Left lung (tissue), 10 donors: ENCODE data around the gene SPEG. TPM values are rescaled to one million over a fixed set of nuclear protein-coding genes. Genes with fewer than 3 reads are reported as not detected.

Source experiments
- ATAC-seq: fragments of 200-7000 bp; cut with Tn5 transposase; one replicate; pipeline ENCODE4 v1.9.1; 2020; ENCODE audit warnings: moderate library complexity
- DNase-seq, 4 donors: peaks; one replicate each; pipeline ENCODE4 v3.0.0-alpha.2; 2013 to 2020
- H3K27ac ChIP-seq, 2 donors: fragments of 200-600 bp; sonication (generic) in 1 of 2; one replicate each; pipeline versions ENCODE4 v1.5.0 to v1.8.0; 2020 to 2021
- H3K27me3 ChIP-seq, 2 donors: fragments of 200-600 bp; sonication (generic) in 1 of 2; one replicate each; pipeline versions ENCODE4 v1.5.0 to v1.8.0; 2020 to 2021
- H3K36me3 ChIP-seq, 2 donors: fragments of 200-600 bp; sonication (generic) in 1 of 2; one replicate each; pipeline versions ENCODE4 v1.5.0 to v1.8.0; 2020 to 2021
- H3K4me1 ChIP-seq, 2 donors: fragments of 200-600 bp; one replicate each; pipeline ENCODE4 v1.8.0; 2021
- H3K4me3 ChIP-seq, 2 donors: fragments of 200-600 bp; sonication (generic) in 1 of 2; one replicate each; pipeline versions ENCODE4 v1.5.0 to v1.8.0; 2020 to 2021; ENCODE audit warnings: mild to moderate bottlenecking in 1 of 2
- H3K9me3 ChIP-seq, 2 donors: fragments of 200-600 bp; sonication (generic) in 1 of 2; one replicate each; pipeline versions ENCODE4 v1.5.0 to v1.8.0; 2020 to 2021
- intact Hi-C, 2 donors: fragments of 100-400 bp; cut with DNase I; formaldehyde crosslinking; loops; one replicate each; pipeline versions ENCODE4 v1.11.2 to v1.14.2; 2022
- polyA plus RNA-seq, 6 donors: library from polyadenylated mRNA; unstranded; fragments of 120-200 nt; gene quantifications; one replicate each; pipeline ENCODE4 v1.2.1, GENCODE V29; 2013; ENCODE audit not compliant: insufficient read length in 6 of 6
- total RNA-seq, 2 donors: library from RNA; stranded (reverse); fragmentation: NEBNext Ultra II Directional; extraction: Animal tissue kit (Norgen Biotek cat#: 25700); gene quantifications; one replicate each; pipeline ENCODE4 v1.2.1, GENCODE V29; 2021
- TF ChIP-seq, protein P1 (sequence below), 2 donors: fragments of 200-600 bp; sonication (generic) in 1 of 2; IDR thresholded peaks; one replicate each; pipeline versions ENCODE4 v1.5.0 to v1.8.0; 2021; ENCODE audit warnings: antibody characterized with exemption in 2 of 2
- donor health status: DM: no; HTN: yes; CAD: no.
- donor health status: DM: no; HTN: no; CAD: no.

Gene SPEG
- total and polyA plus RNA-seq, 8 donors, result 7.3 to 34.2 (median 25.1) TPM

GRCh38 chr2:219489315-219489714 lies 54.7 kb downstream of the SPEG start:
- peak in 1 of 4 donors; percentile 45 for DNase-seq
- ATAC-seq, result no peak
- Histone ChIP-seq H3K4me3 (no peak overlapping the region), H3K9me3 (no peaks in the 10 kb centered on the region), H3K27ac (no peak overlapping the region), H3K36me3 (no peaks in the 10 kb centered on the region), H3K4me1 (peaks cover 0 to 8% of the 10 kb centered on the region in 2 donors), H3K27me3 (peaks cover 17 to 98% of the 10 kb centered on the region in 2 donors)
- intact Hi-C loops, result no loop called here
- TF ChIP-seq, protein P1, sequence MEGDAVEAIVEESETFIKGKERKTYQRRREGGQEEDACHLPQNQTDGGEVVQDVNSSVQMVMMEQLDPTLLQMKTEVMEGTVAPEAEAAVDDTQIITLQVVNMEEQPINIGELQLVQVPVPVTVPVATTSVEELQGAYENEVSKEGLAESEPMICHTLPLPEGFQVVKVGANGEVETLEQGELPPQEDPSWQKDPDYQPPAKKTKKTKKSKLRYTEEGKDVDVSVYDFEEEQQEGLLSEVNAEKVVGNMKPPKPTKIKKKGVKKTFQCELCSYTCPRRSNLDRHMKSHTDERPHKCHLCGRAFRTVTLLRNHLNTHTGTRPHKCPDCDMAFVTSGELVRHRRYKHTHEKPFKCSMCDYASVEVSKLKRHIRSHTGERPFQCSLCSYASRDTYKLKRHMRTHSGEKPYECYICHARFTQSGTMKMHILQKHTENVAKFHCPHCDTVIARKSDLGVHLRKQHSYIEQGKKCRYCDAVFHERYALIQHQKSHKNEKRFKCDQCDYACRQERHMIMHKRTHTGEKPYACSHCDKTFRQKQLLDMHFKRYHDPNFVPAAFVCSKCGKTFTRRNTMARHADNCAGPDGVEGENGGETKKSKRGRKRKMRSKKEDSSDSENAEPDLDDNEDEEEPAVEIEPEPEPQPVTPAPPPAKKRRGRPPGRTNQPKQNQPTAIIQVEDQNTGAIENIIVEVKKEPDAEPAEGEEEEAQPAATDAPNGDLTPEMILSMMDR (IDR thresholded peaks at IDR 0.05), result no peak

DNA sequence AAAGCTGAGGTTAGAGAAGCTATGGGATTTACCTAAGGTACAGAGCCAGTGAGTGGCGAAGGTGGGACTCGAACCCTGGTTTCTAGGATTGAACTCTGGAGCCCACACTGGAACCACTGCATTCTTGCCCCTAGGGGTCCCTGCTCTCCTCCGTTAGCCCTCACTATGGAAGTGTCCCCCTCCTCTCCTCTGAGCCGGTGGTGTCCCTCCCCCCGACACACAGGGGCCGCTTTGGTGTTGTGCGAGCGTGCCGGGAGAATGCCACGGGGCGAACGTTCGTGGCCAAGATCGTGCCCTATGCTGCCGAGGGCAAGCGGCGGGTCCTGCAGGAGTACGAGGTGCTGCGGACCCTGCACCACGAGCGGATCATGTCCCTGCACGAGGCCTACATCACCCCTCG lies 55.5 kb downstream of the SPEG start:
- Histone ChIP-seq H3K27me3 (peaks cover 9 to 98% of the 10 kb centered on the region in 2 donors), H3K36me3 (no peaks in the 10 kb centered on the region), H3K27ac (no peak overlapping the region), H3K4me1 (no peaks in the 10 kb centered on the region), H3K4me3 (no peak overlapping the region), H3K9me3 (no peaks in the 10 kb centered on the region)
- DNase-seq (peak in 1 of 4 donors; percentile 62), ATAC-seq (no peak)
- intact Hi-C loops, result no loop called here
- TF ChIP-seq, protein P1 (IDR thresholded peaks at IDR 0.05), result no peak

DNA sequence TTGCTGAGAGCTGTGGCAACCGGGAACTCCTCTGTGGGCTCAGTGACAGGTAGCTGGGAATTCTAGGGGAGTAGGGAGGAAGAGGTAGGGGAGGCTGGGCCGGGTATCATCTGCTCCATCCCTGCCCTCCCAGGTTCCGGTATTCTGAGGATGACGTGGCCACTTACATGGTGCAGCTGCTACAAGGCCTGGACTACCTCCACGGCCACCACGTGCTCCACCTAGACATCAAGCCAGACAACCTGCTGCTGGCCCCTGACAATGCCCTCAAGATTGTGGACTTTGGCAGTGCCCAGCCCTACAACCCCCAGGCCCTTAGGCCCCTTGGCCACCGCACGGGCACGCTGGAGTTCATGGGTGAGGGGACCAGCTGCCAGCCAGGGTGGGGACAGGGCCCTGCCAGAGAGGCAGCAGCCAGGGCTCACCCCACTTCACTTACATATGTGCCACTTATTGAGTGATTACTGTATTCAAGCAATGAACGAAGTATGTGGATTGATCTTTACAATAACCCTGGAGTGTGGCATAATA lies 56.0 kb downstream of the SPEG start:
- H3K4me1 ChIP-seq, result no peaks in the 10 kb centered on the region
- peaks cover 11 to 98% of the 10 kb centered on the region in 2 donors for H3K27me3 ChIP-seq
- no peak overlapping the region for H3K27ac ChIP-seq
- H3K4me3 ChIP-seq, result no peak overlapping the region
- no peaks in the 10 kb centered on the region for H3K9me3 ChIP-seq
- TF ChIP-seq, protein P1 (IDR thresholded peaks at IDR 0.05), result no peak
- H3K36me3 ChIP-seq, result no peaks in the 10 kb centered on the region
- intact Hi-C loops, result no loop called here
- DNase-seq (peak in 1 of 4 donors; percentile 65), ATAC-seq (no peak)

GRCh38 chr2:219491278-219491963 lies 56.8 kb downstream of the SPEG start:
- intact Hi-C loops, result no loop called here
- no peak for DNase-seq
- Histone ChIP-seq H3K4me3 (no peak overlapping the region), H3K4me1 (no peaks in the 10 kb centered on the region), H3K9me3 (no peaks in the 10 kb centered on the region), H3K27me3 (peaks cover 13 to 98% of the 10 kb centered on the region in 2 donors), H3K27ac (no peak overlapping the region), H3K36me3 (no peaks in the 10 kb centered on the region)
- TF ChIP-seq, protein P1 (IDR thresholded peaks at IDR 0.05), result no peak
- no peak for ATAC-seq

DNA sequence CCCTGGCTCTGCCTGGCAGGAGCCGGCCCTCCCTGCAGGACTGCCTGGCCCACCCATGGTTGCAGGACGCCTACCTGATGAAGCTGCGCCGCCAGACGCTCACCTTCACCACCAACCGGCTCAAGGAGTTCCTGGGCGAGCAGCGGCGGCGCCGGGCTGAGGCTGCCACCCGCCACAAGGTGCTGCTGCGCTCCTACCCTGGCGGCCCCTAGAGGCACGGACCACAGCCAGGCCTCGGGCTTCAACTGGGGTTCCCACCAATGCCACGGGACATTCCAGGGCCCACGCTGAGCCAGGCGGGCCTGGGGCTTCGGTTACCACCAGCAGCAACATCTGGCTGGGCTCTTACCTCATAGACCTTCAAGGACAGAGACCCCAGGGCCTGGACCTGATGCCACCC lies 57.9 kb downstream of the SPEG start:
- H3K27ac ChIP-seq, result no peak overlapping the region
- ATAC-seq, result no peak
- TF ChIP-seq, protein P1 (IDR thresholded peaks at IDR 0.05), result no peak
- peaks cover 23 to 98% of the 10 kb centered on the region in 2 donors for H3K27me3 ChIP-seq
- intact Hi-C loops, result no loop called here
- no peak overlapping the region for H3K4me3 ChIP-seq
- H3K36me3 ChIP-seq, result no peaks in the 10 kb centered on the region
- H3K4me1 ChIP-seq, result peaks cover 9 to 11% of the 10 kb centered on the region in 2 donors
- no peaks in the 10 kb centered on the region for H3K9me3 ChIP-seq
- DNase-seq, result peak in 1 of 4 donors; percentile 71
